H9 (cell line): ENCODE data around the gene DHRSX. TPM values are rescaled to one million over a fixed set of nuclear protein-coding genes. Genes with fewer than 3 reads are reported as not detected.

Experiments
- DNase-seq: peaks from one replicate; pipeline ENCODE4 v3.0.0-alpha.2; 2017
- H2AFZ ChIP-seq: one replicate; pipeline ENCODE4 v1.6.1; 2013; ENCODE audit warnings: mild to moderate bottlenecking, low read length, control low read depth, moderate library complexity
- H2AK5ac ChIP-seq: 2 replicates; pipeline ENCODE4 v1.6.1; 2013; ENCODE audit warnings: low read length, control low read depth, mixed read lengths; ENCODE audit not compliant: insufficient read length
- H2BK120ac ChIP-seq: one replicate; pipeline ENCODE4 v1.6.1; 2013; ENCODE audit warnings: low read depth, mild to moderate bottlenecking, low read length, control low read depth, inconsistent platforms; ENCODE audit not compliant: poor library complexity, severe bottlenecking
- H2BK12ac ChIP-seq: 2 replicates; pipeline ENCODE4 v1.6.1; 2013; ENCODE audit warnings: low read length, control low read depth, mixed read lengths, low read depth; ENCODE audit not compliant: insufficient read length
- H2BK15ac ChIP-seq: 2 replicates; pipeline ENCODE4 v1.6.1; 2013; ENCODE audit warnings: low read depth, low read length, control low read depth
- H2BK20ac ChIP-seq: one replicate; pipeline ENCODE4 v1.6.1; 2013; ENCODE audit warnings: low read depth, mild to moderate bottlenecking, low read length, control low read depth, inconsistent platforms; ENCODE audit not compliant: poor library complexity, severe bottlenecking
- H2BK5ac ChIP-seq: 2 replicates; pipeline ENCODE4 v1.6.1; 2013; ENCODE audit warnings: low read length, control low read depth, mixed read lengths; ENCODE audit not compliant: insufficient read length
- H3K14ac ChIP-seq: 2 replicates; pipeline ENCODE4 v1.6.1; 2013; ENCODE audit warnings: low read length, control low read depth; ENCODE audit not compliant: insufficient read depth
- H3K18ac ChIP-seq: 2 replicates; pipeline ENCODE4 v1.6.1; 2013; ENCODE audit warnings: low read depth, mild to moderate bottlenecking, mixed read lengths, low read length, control low read depth; ENCODE audit not compliant: insufficient read length
- H3K23ac ChIP-seq: 2 replicates; pipeline ENCODE4 v1.6.1; 2013; ENCODE audit warnings: low read length, control low read depth, mixed read lengths, low read depth; ENCODE audit not compliant: insufficient read length
- H3K23me2 ChIP-seq: 2 replicates; pipeline ENCODE4 v1.6.1; 2013; ENCODE audit warnings: low read depth, mild to moderate bottlenecking, mixed read lengths, low read length, control low read depth; ENCODE audit not compliant: insufficient read length, poor library complexity, severe bottlenecking
- H3K27ac ChIP-seq: 2 replicates; pipeline ENCODE4 v1.5.1; 2013; ENCODE audit warnings: low read length, control low read depth, mixed read lengths, low read depth; ENCODE audit not compliant: insufficient read length
- H3K27me3 ChIP-seq: 2 replicates; pipeline ENCODE4 v1.6.1; 2013; ENCODE audit warnings: low read length, control low read depth, inconsistent platforms; ENCODE audit not compliant: insufficient read depth
- H3K4ac ChIP-seq: 2 replicates; pipeline ENCODE4 v1.6.1; 2013; ENCODE audit warnings: low read depth, mild to moderate bottlenecking, control low read depth, inconsistent platforms, low read length, moderate library complexity
- H3K4me1 ChIP-seq: 2 replicates; pipeline ENCODE4 v1.6.1; 2013; ENCODE audit warnings: low read length, control low read depth, inconsistent platforms; ENCODE audit not compliant: insufficient read depth
- H3K4me2 ChIP-seq: 2 replicates; pipeline ENCODE4 v1.6.1; 2013; ENCODE audit warnings: low read length, control low read depth, mixed read lengths; ENCODE audit not compliant: insufficient read length, insufficient read depth
- H3K56ac ChIP-seq: 2 replicates; pipeline ENCODE4 v1.6.1; 2013; ENCODE audit warnings: low read depth, mild to moderate bottlenecking, mixed read lengths, low read length, control low read depth; ENCODE audit not compliant: insufficient read length
- H3K79me1 ChIP-seq: 2 replicates; pipeline ENCODE4 v1.6.1; 2013; ENCODE audit warnings: low read depth, mild to moderate bottlenecking, moderate library complexity, low read length, control low read depth, inconsistent platforms; ENCODE audit not compliant: insufficient read depth, poor library complexity, severe bottlenecking
- H3K79me2 ChIP-seq: 2 replicates; pipeline ENCODE4 v1.6.1; 2013; ENCODE audit warnings: low read length, control low read depth, inconsistent platforms; ENCODE audit not compliant: insufficient read depth
- H3K9ac ChIP-seq: 2 replicates; pipeline ENCODE4 v1.6.1; 2013; ENCODE audit warnings: low read length, control low read depth, mixed read lengths; ENCODE audit not compliant: insufficient read length; ENCODE audit errors: extremely low read depth
- H3K9me3 ChIP-seq: one replicate; pipeline ENCODE4 v1.6.1; 2013; ENCODE audit warnings: low read depth, low read length, inconsistent platforms; ENCODE audit not compliant: control insufficient read depth
- H3T11ph ChIP-seq: one replicate; pipeline ENCODE4 v1.6.1; 2013; ENCODE audit warnings: mild to moderate bottlenecking, low read length, control low read depth, inconsistent platforms
- H4K20me1 ChIP-seq: one replicate; pipeline ENCODE4 v1.6.1; 2013; ENCODE audit not compliant: control insufficient read depth, insufficient read length, insufficient read depth
- H4K5ac ChIP-seq: 2 replicates; pipeline ENCODE4 v1.6.1; 2013; ENCODE audit warnings: low read depth, mild to moderate bottlenecking, mixed read lengths, low read length, control low read depth; ENCODE audit not compliant: insufficient read length
- H4K8ac ChIP-seq: replicated peaks from 2 replicates; pipeline ENCODE4 v1.6.1; 2013; ENCODE audit warnings: low read length, control low read depth, mixed read lengths, low read depth; ENCODE audit not compliant: insufficient read length
- H4K91ac ChIP-seq: 2 replicates; pipeline ENCODE4 v1.6.1; 2013; ENCODE audit warnings: low read depth, mild to moderate bottlenecking, moderate library complexity, mixed read lengths, low read length, control low read depth; ENCODE audit not compliant: insufficient read length
- H3K27ac Mint-ChIP-seq, 3 experiments: 2 replicates in 2 of 3; 3 replicates in 1 of 3; pipeline ENCODE4 v1.8.0; 2020 to 2021; ENCODE audit warnings: mixed read lengths in 3 of 3, mild to moderate bottlenecking in 1 of 3, moderate library complexity in 1 of 3
- H3K27me3 Mint-ChIP-seq: 2 replicates; pipeline ENCODE4 v1.8.0; 2021; ENCODE audit warnings: low read depth, mild to moderate bottlenecking, moderate library complexity, mixed read lengths
- H3K36me3 Mint-ChIP-seq, 3 experiments: 2 replicates in 2 of 3; 3 replicates in 1 of 3; pipeline ENCODE4 v1.8.0; 2020 to 2021; ENCODE audit warnings: low read depth in 3 of 3, mixed read lengths in 3 of 3; ENCODE audit not compliant: insufficient read depth in 1 of 3
- H3K4me1 Mint-ChIP-seq, 2 experiments: 2 replicates each; pipeline ENCODE4 v1.8.0; 2020; ENCODE audit warnings: mixed read lengths in 2 of 2
- H3K4me3 Mint-ChIP-seq, 2 experiments: 2 replicates in 1 of 2; 3 replicates in 1 of 2; pipeline ENCODE4 v1.8.0; 2020 to 2021; ENCODE audit warnings: mild to moderate bottlenecking in 2 of 2, mixed read lengths in 2 of 2, moderate library complexity in 1 of 2
- H3K9me3 Mint-ChIP-seq, 2 experiments: 2 replicates in 1 of 2; 3 replicates in 1 of 2; pipeline ENCODE4 v1.8.0; 2020; ENCODE audit warnings: mild to moderate bottlenecking in 2 of 2, mixed read lengths in 2 of 2, moderate library complexity in 1 of 2
- CTCF ChIP-seq: fragments of 200-600 bp; sonication (generic); conservative IDR thresholded peaks from 3 replicates; pipeline ENCODE4 v1.8.0; 2021; ENCODE audit warnings: antibody characterized with exemption, mild to moderate bottlenecking
- WGBS: extraction: QIAGEN DNeasy Blood & Tissue Kit; methylation state at CpG from one replicate; pipeline ENCODE4 v1.1.7; 2013; ENCODE audit warnings: missing lambda C conversion rate, low lambda C conversion rate, mixed read lengths; ENCODE audit not compliant: insufficient read length; ENCODE audit errors: extremely low coverage; 5-methylcytosine and 5-hydroxymethylcytosine counted together
- total RNA-seq: library from RNA; stranded (reverse); gene quantifications from 2 replicates; pipeline ENCODE4 v1.2.1, GENCODE V29; 2021

The DHRSX gene
- total RNA-seq, 1 experiment from 2014 or later = 44.0 TPM

GRCh38 chrX:2516623-2517022 lies 15.8 kb upstream of the DHRSX start:
- Mint-ChIP-seq H3K27ac (no peak overlapping the region), H3K9me3 (no peaks in the 10 kb centered on the region; a peak in 1 of 5 replicates), H3K27me3 (no peaks in the 10 kb centered on the region; the same call in 1 of the 2 replicates), H3K4me1 (peaks cover 19 to 20% of the 10 kb centered on the region in 2 experiments), H3K4me3 (no peak overlapping the region), H3K36me3 (peaks cover 0 to 4% (median 0%) of the 10 kb centered on the region in 3 experiments; a peak in 1 of 7 replicates)
- H2AK5ac ChIP-seq = no peak overlapping the region
- no peak overlapping the region for H2BK5ac ChIP-seq
- no peak overlapping the region for H4K5ac ChIP-seq
- no peak overlapping the region for H3K56ac ChIP-seq
- no peaks in the 10 kb centered on the region for H3K79me1 ChIP-seq
- no peak overlapping the region for H3K14ac ChIP-seq
- no peak overlapping the region for H3K27ac ChIP-seq
- no peak overlapping the region for H4K8ac ChIP-seq
- no peaks in the 10 kb centered on the region for H3K27me3 ChIP-seq
- H3K18ac ChIP-seq = peak overlapping the region; percentile 41
- TF ChIP-seq CTCF = no peak
- no peaks in the 10 kb centered on the region for H3K79me2 ChIP-seq
- H3T11ph ChIP-seq = no peak overlapping the region
- H2BK120ac ChIP-seq = no peak overlapping the region
- WGBS = no CpG with 5 or more reads among the region's 5 CpGs
- no peak for DNase-seq
- no peak overlapping the region for H2BK12ac ChIP-seq
- no peak overlapping the region for H4K91ac ChIP-seq
- peak overlapping the region; percentile 7 for H2BK20ac ChIP-seq
- no peaks in the 10 kb centered on the region for H3K9me3 ChIP-seq
- no peaks in the 10 kb centered on the region for H3K23me2 ChIP-seq
- no peak overlapping the region for H3K4me2 ChIP-seq
- no peak overlapping the region for H3K4ac ChIP-seq
- H3K9ac ChIP-seq = no peak overlapping the region
- no peaks in the 10 kb centered on the region for H3K4me1 ChIP-seq
- H3K23ac ChIP-seq = no peak overlapping the region
- no peak overlapping the region for H2BK15ac ChIP-seq
- H2AFZ ChIP-seq = no peak overlapping the region
- no peaks in the 10 kb centered on the region for H4K20me1 ChIP-seq
